K562 treated with DMSO at 1 percent for 12 hours (cell line): ENCODE results near the gene TAS2R5. TPM values are rescaled to one million over a fixed set of nuclear protein-coding genes. Genes with fewer than 3 reads are reported as not detected.

Experiments
- total RNA-seq: library from RNA; unstranded; fragments of 300-600 nt; gene quantifications from 2 replicates; pipeline ENCODE4 v1.2.3, GENCODE V29; 2022; ENCODE audit not compliant: insufficient read depth

The TAS2R5 gene, protein sequence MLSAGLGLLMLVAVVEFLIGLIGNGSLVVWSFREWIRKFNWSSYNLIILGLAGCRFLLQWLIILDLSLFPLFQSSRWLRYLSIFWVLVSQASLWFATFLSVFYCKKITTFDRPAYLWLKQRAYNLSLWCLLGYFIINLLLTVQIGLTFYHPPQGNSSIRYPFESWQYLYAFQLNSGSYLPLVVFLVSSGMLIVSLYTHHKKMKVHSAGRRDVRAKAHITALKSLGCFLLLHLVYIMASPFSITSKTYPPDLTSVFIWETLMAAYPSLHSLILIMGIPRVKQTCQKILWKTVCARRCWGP
- total RNA-seq = 0.91 TPM in 1 of 2 replicates, not detected in the other

DNA sequence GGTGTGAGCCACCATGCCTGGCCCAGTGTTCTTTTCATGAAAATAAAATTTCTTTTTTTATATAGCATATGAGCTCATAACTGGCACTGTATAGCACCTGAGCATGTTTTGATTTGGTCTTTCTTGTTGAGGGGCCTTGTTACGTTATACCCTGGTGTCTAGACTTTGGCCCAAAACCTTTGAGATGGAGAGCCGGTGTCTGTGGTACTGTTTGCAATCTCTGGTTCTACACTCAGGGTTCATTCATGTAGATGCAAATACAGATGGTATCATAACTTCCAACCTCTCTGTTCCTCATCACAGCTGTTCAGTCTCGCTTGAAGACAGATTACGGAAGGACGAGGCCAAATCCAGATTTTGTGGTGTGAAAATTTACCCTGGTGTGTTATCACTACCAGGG, at the start of gene TAS2R5:
TSS of gene TAS2R5 (plus strand) at position 301 of the 400 bp plus-strand sequence. CDS start 145 bp downstream, outside the sequence.

GRCh38 chr7:141763797-141764196, 26.2 kb upstream of the TAS2R5 start, which contains the start of gene TAS2R3:
TAS2R3 (plus strand) TSS chr7:141764097; CDS start chr7:141764159, 62 bp downstream.

GRCh38 chr7:141776374-141776773, 13.6 kb upstream of the TAS2R5 start, which contains the start of gene TAS2R4:
TAS2R4 (plus strand) TSS chr7:141776674; CDS start chr7:141778489, 1,815 bp downstream.

Other genes with a start within 250 kb of the TAS2R5 start
- gene AGK, start 238.8 kb upstream of the TAS2R5 start, total RNA-seq = 19.3 and 43.7 TPM in 2 replicates
- 0.59 TPM in 1 of 2 replicates, not detected in the other for gene DENND11, start 88.1 kb upstream of the TAS2R5 start, total RNA-seq
- gene WEE2, start 81.9 kb upstream of the TAS2R5 start, total RNA-seq = not detected in 2 replicates
- gene SSBP1, start 51.9 kb upstream of the TAS2R5 start, total RNA-seq = 243 and 301 TPM in 2 replicates
- not detected in 2 replicates for gene TAS2R3, start 26.1 kb upstream of the TAS2R5 start, total RNA-seq
- gene TAS2R4, start 13.5 kb upstream of the TAS2R5 start, total RNA-seq = 0.86 TPM in 1 of 2 replicates, not detected in the other
- gene PRSS37, start 51.3 kb downstream of the TAS2R5 start, total RNA-seq = not detected in 2 replicates
- gene OR9A4, start 126.2 kb downstream of the TAS2R5 start, total RNA-seq = not detected in 2 replicates
- gene CLEC5A, start 156.8 kb downstream of the TAS2R5 start, total RNA-seq = not detected in 2 replicates
- gene TAS2R38, start 183.6 kb downstream of the TAS2R5 start, total RNA-seq = not detected in 2 replicates
- 0.39 TPM in 1 of 2 replicates, not detected in the other for gene MGAM, start 205.7 kb downstream of the TAS2R5 start, total RNA-seq